Epithelial cell of umbilical artery (primary cell): ENCODE measurements around the gene SNTN. TPM values are rescaled to one million over a fixed set of nuclear protein-coding genes. Genes with fewer than 3 reads are reported as not detected.

Experiments
- total RNA-seq: library from RNA; depleted of rRNA; stranded (reverse); fragments of >200 nt; gene quantifications from 2 replicates; pipeline ENCODE4 v1.2.3, GENCODE V29; 2014

The SNTN gene
- total RNA-seq: not detected in 2 replicates

DNA sequence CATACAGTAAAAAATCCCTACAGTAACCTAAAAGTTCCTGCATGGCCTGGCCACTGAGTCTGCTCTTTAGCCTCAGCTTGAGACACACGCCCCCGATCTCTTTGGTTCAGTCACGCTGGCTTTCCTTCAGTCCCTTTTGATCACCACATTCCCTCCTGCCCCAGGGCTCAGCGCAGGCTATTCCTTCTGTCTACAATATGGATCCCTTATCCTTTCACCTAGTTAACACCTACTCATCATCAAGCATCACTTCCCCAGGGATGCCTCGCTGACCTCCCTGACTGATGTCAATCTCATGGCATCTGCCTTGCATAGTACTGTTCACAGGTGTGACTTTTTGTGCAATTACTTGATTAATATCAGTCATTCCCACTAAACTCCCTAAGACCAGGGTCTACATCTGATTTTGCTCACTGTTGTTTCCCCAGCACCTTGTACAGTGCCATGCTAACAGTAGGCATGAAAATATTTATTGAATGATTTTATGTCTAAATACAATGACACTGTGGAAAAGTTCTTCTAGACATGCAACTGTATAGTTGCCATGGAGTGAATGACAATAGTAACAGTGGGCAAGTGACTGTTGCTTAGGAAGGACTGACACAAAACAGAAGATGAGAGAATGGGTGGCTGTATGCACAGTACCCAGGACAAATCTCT is at the start of gene SNTN:
TSS of gene SNTN (plus strand) at position 610 of the 660 bp plus-strand sequence. CDS start at position 623, 13 bp downstream.

Other genes starting within 250 kb of the SNTN start
- not detected in 2 replicates for gene C3orf49, start 166.6 kb downstream of the SNTN start, total RNA-seq
- 43.5 and 71.7 TPM in 2 replicates for gene THOC7, start 211.1 kb downstream of the SNTN start, total RNA-seq
- 5.8 and 13.4 TPM in 2 replicates for gene ATXN7, start 211.2 kb downstream of the SNTN start, total RNA-seq